Endothelial cell of umbilical vein (primary cell): ENCODE data around the gene ZMYM4. TPM values are rescaled to one million over a fixed set of nuclear protein-coding genes. Genes with fewer than 3 reads are reported as not detected.

ENCODE experiments used
- BruUV-seq: library from RNA; stranded (reverse); fragments of 400-500 nt; replicated peaks from 2 replicates; lab custom pipeline; 2021; lab: Mats Ljungman, UMichigan
- CTCF ChIA-PET: fragments of 300-600, 350-600 bp; sonication (Branson Sonifier 250); formaldehyde crosslinking; loops from one replicate; lab custom pipeline; 2021; ENCODE audit warnings: antibody characterized with exemption, inconsistent platforms; lab: Charles Lee
- POLR2A ChIA-PET: fragments of 300-600, 350-600 bp; sonication (Branson Sonifier 250); formaldehyde crosslinking; loops from one replicate; lab custom pipeline; 2021; ENCODE audit warnings: antibody characterized with exemption, inconsistent platforms; lab: Charles Lee
- DNase-seq: peaks from one replicate; pipeline ENCODE4 v3.0.0-alpha.2; 2011; ENCODE audit warnings: low read depth, low spot score
- FAIRE-seq: peaks from 2 replicates; lab custom pipeline; 2011; peaks lifted over from hg19 to GRCh38; lab: Jason Lieb, UNC
- H2AFZ ChIP-seq: 2 replicates; pipeline ENCODE4 v1.6.0; 2012; ENCODE audit warnings: low read depth, low read length, control low read depth, inconsistent platforms
- H3K27ac ChIP-seq: 2 replicates; pipeline ENCODE4 v1.5.1; 2011; ENCODE audit warnings: low read depth, mild to moderate bottlenecking, control low read depth, low read length, moderate library complexity; ENCODE audit not compliant: insufficient read depth
- H3K27me3 ChIP-seq, 2 experiments: 2 replicates each; pipeline versions ENCODE4 v1.6.0 to v1.6.1; 2011; ENCODE audit warnings: low read length in 2 of 2, mixed read lengths in 1 of 2; ENCODE audit not compliant: control insufficient read depth in 2 of 2, insufficient read depth in 2 of 2
- H3K36me3 ChIP-seq, 2 experiments: 2 replicates in 1 of 2; 3 replicates in 1 of 2; pipeline ENCODE4 v1.5.1; 2011; ENCODE audit warnings: low read length in 2 of 2, mild to moderate bottlenecking in 1 of 2, moderate library complexity in 1 of 2; ENCODE audit not compliant: control insufficient read depth in 2 of 2, insufficient read depth in 2 of 2; ENCODE audit errors: extremely low read depth in 1 of 2
- H3K4me1 ChIP-seq: 3 replicates; pipeline ENCODE4 v1.5.1; 2011; ENCODE audit warnings: mild to moderate bottlenecking, low read length; ENCODE audit not compliant: control insufficient read depth, insufficient read depth; ENCODE audit errors: extremely low read depth
- H3K4me2 ChIP-seq: 2 replicates; pipeline ENCODE4 v1.6.1; 2011; ENCODE audit warnings: low read length, control low read depth, mixed read lengths; ENCODE audit not compliant: insufficient read depth
- H3K4me3 ChIP-seq, 3 experiments: fragments of 200-600 bp in 1 of 3; sonication (generic), shearing (Covaris generic) in 1 of 3; replicated peaks in 1 of 3; 2 replicates each; pipeline ENCODE4 v1.5.1; 2011 to 2016; ENCODE audit warnings: control low read depth in 3 of 3, low read length in 3 of 3, mild to moderate bottlenecking in 2 of 3, inconsistent platforms in 1 of 3, low read depth in 1 of 3, moderate library complexity in 1 of 3; ENCODE audit not compliant: insufficient read depth in 1 of 3
- H3K79me2 ChIP-seq: 2 replicates; pipeline ENCODE4 v1.6.0; 2012; ENCODE audit warnings: low read length, inconsistent platforms; ENCODE audit not compliant: control insufficient read depth, insufficient read depth
- H3K9ac ChIP-seq: replicated peaks from 2 replicates; pipeline ENCODE3; 2011; ENCODE audit warnings: low read length, control low read depth; ENCODE audit not compliant: insufficient read depth; ENCODE audit errors: extremely low read depth
- H3K9me1 ChIP-seq: replicated peaks from 3 replicates; pipeline ENCODE4 v1.6.0; 2011; ENCODE audit warnings: mild to moderate bottlenecking, low read length; ENCODE audit not compliant: control insufficient read depth, insufficient read depth; ENCODE audit errors: extremely low read depth
- H3K9me3 ChIP-seq: replicated peaks from 2 replicates; pipeline ENCODE4 v1.5.1; 2012; ENCODE audit warnings: low read length, inconsistent platforms; ENCODE audit not compliant: control insufficient read depth, insufficient read depth
- H4K20me1 ChIP-seq: replicated peaks from 2 replicates; pipeline ENCODE3; 2011; ENCODE audit warnings: mild to moderate bottlenecking, low read length; ENCODE audit not compliant: control insufficient read depth, insufficient read depth; ENCODE audit errors: extremely low read depth
- EZH2 ChIP-seq: IDR thresholded peaks from 2 replicates; pipeline ENCODE4 v1.6.1; 2012; ENCODE audit warnings: borderline replicate concordance, low read depth, mild to moderate bottlenecking, moderate library complexity, low read length, inconsistent platforms; ENCODE audit not compliant: severe bottlenecking
- FOS ChIP-seq: IDR thresholded peaks from 2 replicates; pipeline ENCODE4 v1.6.1; 2011; ENCODE audit warnings: mild to moderate bottlenecking, low read length, moderate library complexity, borderline replicate concordance; ENCODE audit not compliant: insufficient read depth
- GATA2 ChIP-seq: IDR thresholded peaks from 2 replicates; pipeline ENCODE4 v1.7.0; 2011; ENCODE audit warnings: low read depth, mild to moderate bottlenecking, moderate library complexity, mixed read lengths, low read length; ENCODE audit not compliant: insufficient read length, insufficient read depth
- JUN ChIP-seq: IDR thresholded peaks from 2 replicates; pipeline ENCODE4 v1.6.1; 2011; ENCODE audit warnings: borderline replicate concordance, low read depth; ENCODE audit not compliant: insufficient read length, insufficient read depth
- MYC ChIP-seq: IDR thresholded peaks from one replicate; pipeline ENCODE4 v1.6.1; 2011; ENCODE audit warnings: mild to moderate bottlenecking, low read depth, low read length
- POLR2A ChIP-seq: IDR thresholded peaks from 2 replicates; pipeline ENCODE4 v1.6.1; 2012; ENCODE audit warnings: low read depth, mild to moderate bottlenecking, control low read depth, low read length
- POLR2AphosphoS5 ChIP-seq: IDR thresholded peaks from 2 replicates; pipeline ENCODE4 v1.6.1; 2012; ENCODE audit warnings: low read depth, mild to moderate bottlenecking, control low read depth, low read length, moderate library complexity; ENCODE audit not compliant: insufficient read depth
- dilution Hi-C: fragments of 300-500 bp; cut with MboI; formaldehyde crosslinking; loops from one replicate; pipeline ENCODE4 v1.15.0; 2019; ENCODE audit warnings: low sequenced_read_pairs; ENCODE audit not compliant: extremely low pct_ligation_motif_present
- intact Hi-C: fragments of 100-400 bp; cut with micrococcal nuclease; formaldehyde crosslinking; loops from one replicate; pipeline ENCODE4 v1.10.0; 2022
- polyA plus RNA-seq, 4 experiments: library from polyadenylated mRNA; depleted of rRNA in 3 of 4; stranded (reverse) in 3 of 4; unstranded in 1 of 4; fragments of >200 nt; gene quantifications; 2 replicates each; pipeline versions ENCODE4 v1.2.1 to v1.2.3, GENCODE V29; 2011 to 2012; ENCODE audit warnings: missing spikeins in 1 of 4
- total RNA-seq: library from RNA; stranded (reverse); gene quantifications from 2 replicates; pipeline ENCODE4 v1.2.3, GENCODE V29; 2021
- TF ChIP-seq, protein P1 (sequence below): IDR thresholded peaks from 2 replicates; pipeline ENCODE4 v1.6.1; 2011; ENCODE audit not compliant: insufficient read depth, insufficient read length
- TF ChIP-seq, protein P2 (sequence below), 2 donors: IDR thresholded peaks; 1 replicate in 1 of 2; 2 replicates in 1 of 2; pipeline ENCODE4 v1.5.1; 2011; ENCODE audit warnings: low read length in 2 of 2, mild to moderate bottlenecking in 2 of 2, moderate library complexity in 2 of 2, control low read depth in 1 of 2, inconsistent platforms in 1 of 2, low read depth in 1 of 2; ENCODE audit not compliant: insufficient read depth in 1 of 2; ENCODE audit errors: extremely low read depth in 1 of 2

The ZMYM4 gene
- total and polyA plus RNA-seq, 2 donors (not counting 3 experiments of a cell fraction or from before 2014, with no cell fraction given), result 15.3 to 65.0 TPM

DNA sequence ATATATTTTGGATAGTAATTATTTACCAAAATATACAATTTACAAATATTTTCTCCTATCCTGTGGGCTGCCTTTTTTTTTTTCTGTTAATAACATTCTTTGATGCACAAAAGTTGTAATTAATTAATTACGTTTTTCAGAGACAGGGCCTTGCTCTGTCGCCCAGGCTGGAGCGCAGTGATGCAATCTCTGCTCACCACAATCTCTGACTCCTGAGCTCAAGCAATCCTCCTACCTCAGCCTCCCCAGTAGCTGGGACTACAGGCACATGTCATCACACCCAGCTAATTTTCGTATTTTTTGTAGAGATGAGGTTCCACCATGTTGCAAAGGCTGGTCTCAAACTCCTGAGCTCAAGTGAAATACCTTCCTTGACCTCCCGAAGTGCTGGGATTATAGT lies 21.3 kb upstream of the ZMYM4 start:
- intact Hi-C loops (no loop called here), dilution Hi-C loops (no loop called here)
- no TSS peak for BruUV-seq
- no peak for DNase-seq
- POLR2A ChIA-PET, result interaction anchor here (0.7 kb wide), 1 partner anchor 79 kb away, joined by 4 read pairs; no protein-coding TSS in a partner anchor
- no peaks in the 10 kb centered on the region for H3K79me2 ChIP-seq
- H3K9ac ChIP-seq, result no peak overlapping the region
- H3K27me3 ChIP-seq, result peaks cover 0 to 1% of the 10 kb centered on the region in 2 experiments
- H3K9me3 ChIP-seq, result no peaks in the 10 kb centered on the region
- CTCF ChIA-PET, result interaction anchor here (0.6 to 1.3 kb wide), 2 partner anchors 21 to 347 kb away, joined by 3 to 5 read pairs; no protein-coding TSS in a partner anchor
- H3K27ac ChIP-seq, result no peak overlapping the region
- no peaks in the 10 kb centered on the region for H3K9me1 ChIP-seq
- no peak overlapping the region for H3K4me3 ChIP-seq
- no peak for FAIRE-seq
- TF ChIP-seq, protein P1, sequence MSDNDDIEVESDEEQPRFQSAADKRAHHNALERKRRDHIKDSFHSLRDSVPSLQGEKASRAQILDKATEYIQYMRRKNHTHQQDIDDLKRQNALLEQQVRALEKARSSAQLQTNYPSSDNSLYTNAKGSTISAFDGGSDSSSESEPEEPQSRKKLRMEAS, result no peak
- no peak for TF ChIP-seq POLR2AphosphoS5
- TF ChIP-seq POLR2A, result no peak
- TF ChIP-seq EZH2, result no peak
- TF ChIP-seq MYC, result no peak
- no peak for TF ChIP-seq GATA2
- TF ChIP-seq, protein P2, sequence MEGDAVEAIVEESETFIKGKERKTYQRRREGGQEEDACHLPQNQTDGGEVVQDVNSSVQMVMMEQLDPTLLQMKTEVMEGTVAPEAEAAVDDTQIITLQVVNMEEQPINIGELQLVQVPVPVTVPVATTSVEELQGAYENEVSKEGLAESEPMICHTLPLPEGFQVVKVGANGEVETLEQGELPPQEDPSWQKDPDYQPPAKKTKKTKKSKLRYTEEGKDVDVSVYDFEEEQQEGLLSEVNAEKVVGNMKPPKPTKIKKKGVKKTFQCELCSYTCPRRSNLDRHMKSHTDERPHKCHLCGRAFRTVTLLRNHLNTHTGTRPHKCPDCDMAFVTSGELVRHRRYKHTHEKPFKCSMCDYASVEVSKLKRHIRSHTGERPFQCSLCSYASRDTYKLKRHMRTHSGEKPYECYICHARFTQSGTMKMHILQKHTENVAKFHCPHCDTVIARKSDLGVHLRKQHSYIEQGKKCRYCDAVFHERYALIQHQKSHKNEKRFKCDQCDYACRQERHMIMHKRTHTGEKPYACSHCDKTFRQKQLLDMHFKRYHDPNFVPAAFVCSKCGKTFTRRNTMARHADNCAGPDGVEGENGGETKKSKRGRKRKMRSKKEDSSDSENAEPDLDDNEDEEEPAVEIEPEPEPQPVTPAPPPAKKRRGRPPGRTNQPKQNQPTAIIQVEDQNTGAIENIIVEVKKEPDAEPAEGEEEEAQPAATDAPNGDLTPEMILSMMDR (IDR thresholded peaks at IDR 0.05; ENCODE audit: extremely low read depth in 1 of 2, insufficient read depth in 1 of 2, low read depth in 1 of 2, low read length in 2 of 2), result no peak
- no peak for TF ChIP-seq JUN
- no peak for TF ChIP-seq FOS
- no peaks in the 10 kb centered on the region for H3K36me3 ChIP-seq
- no peak overlapping the region for H2AFZ ChIP-seq
- no peaks in the 10 kb centered on the region for H4K20me1 ChIP-seq
- no peak overlapping the region for H3K4me2 ChIP-seq
- no peaks in the 10 kb centered on the region for H3K4me1 ChIP-seq
